ENCODE data around the gene CPA5. TPM values are rescaled to one million over a fixed set of nuclear protein-coding genes. Genes with fewer than 3 reads are reported as not detected.

The CPA5 gene
- total and polyA plus RNA-seq, 8 donors = 0.13 to 0.96 (median 0.65) TPM; not detected in 2

- TF ChIP-seq CTCF (IDR thresholded peaks at IDR 0.05) = no peak
- no peaks in the 10 kb centered on the region for H3K36me3 ChIP-seq
- intact Hi-C loops (cut with DNase I) = no loop called here
Observed at GRCh38 chr7:130379019-130379418, 34.4 kb downstream of the CPA5 start.

GRCh38 chr7:130379532-130379920, 34.9 kb downstream of the CPA5 start:
- no peak for ATAC-seq

More at GRCh38 chr7:130379019-130379418, 34.4 kb downstream of the CPA5 start:
- Histone ChIP-seq H3K4me3 (no peak overlapping the region), H3K4me1 (no peaks in the 10 kb centered on the region), H3K9me3 (peaks cover 0 to 14% of the 10 kb centered on the region in 2 donors), H3K27me3 (no peaks in the 10 kb centered on the region), H3K27ac (no peak overlapping the region)
- no peak for DNase-seq
- ATAC-seq = no peak

GRCh38 chr7:130379921-130380860, 35.6 kb downstream of the CPA5 start, which contains the start of gene CPA1:
CPA1 (plus strand) TSS chr7:130380494; CDS start chr7:130380521, 27 bp downstream.
- no peaks in the 10 kb centered on the region for H3K36me3 ChIP-seq
- no peaks in the 10 kb centered on the region for H3K4me1 ChIP-seq
- TF ChIP-seq CTCF (IDR thresholded peaks at IDR 0.05) = no peak
- intact Hi-C loops (cut with DNase I) = no loop called here
- DNase-seq (no peak), ATAC-seq (peak; percentile 66)
- H3K9me3 ChIP-seq = peaks cover 0 to 14% of the 10 kb centered on the region in 2 donors
- no peak within 1 kb of the TSS for H3K27ac ChIP-seq
- no peaks in the 10 kb centered on the region for H3K27me3 ChIP-seq
- no peak within 1 kb of the TSS for H3K4me3 ChIP-seq

More at GRCh38 chr7:130379532-130379920, 34.9 kb downstream of the CPA5 start:
- peaks cover 0 to 14% of the 10 kb centered on the region in 2 donors for H3K9me3 ChIP-seq
- H3K4me3 ChIP-seq = no peak overlapping the region
- H3K27me3 ChIP-seq = no peaks in the 10 kb centered on the region
- no peaks in the 10 kb centered on the region for H3K36me3 ChIP-seq
- intact Hi-C loops (cut with DNase I) = no loop called here
- DNase-seq = no peak
- TF ChIP-seq CTCF (IDR thresholded peaks at IDR 0.05) = no peak
- H3K27ac ChIP-seq = no peak overlapping the region
- no peaks in the 10 kb centered on the region for H3K4me1 ChIP-seq

- no peak for ATAC-seq
Observed at GRCh38 chr7:130380861-130381455, 36.3 kb downstream of the CPA5 start.

More at GRCh38 chr7:130380861-130381455, 36.3 kb downstream of the CPA5 start:
- no peak overlapping the region for H3K4me3 ChIP-seq
- no peak for TF ChIP-seq CTCF (IDR thresholded peaks at IDR 0.05)
- H3K4me1 ChIP-seq = no peaks in the 10 kb centered on the region
- H3K36me3 ChIP-seq = no peaks in the 10 kb centered on the region
- no peak overlapping the region for H3K27ac ChIP-seq
- no peak for DNase-seq
- intact Hi-C loops (cut with DNase I) = no loop called here
- no peaks in the 10 kb centered on the region for H3K27me3 ChIP-seq
- peaks cover 0 to 14% of the 10 kb centered on the region in 2 donors for H3K9me3 ChIP-seq
